Prostate gland (tissue), 2 donors: ENCODE data around the gene CRTC2.
"Not testable (repeated sequence)": the region's sequence is repeated elsewhere in the genome, so short reads cannot be mapped to it uniquely, and the experiment has no call there.

Experiments used
- CTCF ChIP-seq, 4 experiments: fragments of 200-600 bp in 2 of 4; fragments of 450-650 bp in 2 of 4; sonication (generic) in 2 of 4; IDR thresholded peaks; 1 replicate in 3 of 4; 2 replicates in 1 of 4; pipeline ENCODE4 v1.5.1; 2016 to 2019; ENCODE audit warnings: antibody characterized with exemption in 4 of 4, mild to moderate bottlenecking in 2 of 4, moderate library complexity in 2 of 4
- POLR2A ChIP-seq: fragments of 450-650 bp; IDR thresholded peaks from one replicate; pipeline ENCODE4 v1.6.1; 2016; ENCODE audit warnings: antibody characterized with exemption, mild to moderate bottlenecking
- POLR2AphosphoS5 ChIP-seq: sonication (generic); formaldehyde crosslinking; IDR thresholded peaks from one replicate; pipeline ENCODE4 v1.6.1; 2017; ENCODE audit warnings: antibody characterized with exemption

- TF ChIP-seq POLR2A; CTCF (IDR thresholded peaks at IDR 0.05); POLR2AphosphoS5: not testable (repeated sequence)
Observed at GRCh38 chr1:153910560-153910959, 47.9 kb downstream of the CRTC2 start.
